HepG2 (cell line): ENCODE data around the gene JAZF1. TPM values are rescaled to one million over a fixed set of nuclear protein-coding genes. Genes with fewer than 3 reads are reported as not detected.

Experiments
- ATAC-seq: fragments of 200-7000 bp; cut with Tn5 transposase; 3 replicates; pipeline ENCODE4 v1.9.1; 2020; ENCODE audit warnings: mild to moderate bottlenecking, moderate library complexity
- BruUV-seq: library from RNA; stranded (reverse); fragments of 400-500 nt; replicated peaks from 2 replicates; lab custom pipeline; 2021; lab: Mats Ljungman, UMichigan
- CTCF ChIA-PET: fragments of 300-600 bp; formaldehyde crosslinking; extraction: SDS; loops from one replicate; lab custom pipeline; 2021; ENCODE audit warnings: low total read pairs, inconsistent platforms, low intra/inter-chr PET ratio; lab: Yijun Ruan, JAX
- POLR2A ChIA-PET: fragments of 350-600 bp; sonication (Branson Sonifier 250); formaldehyde crosslinking; loops from one replicate; lab custom pipeline; 2020; ENCODE audit warnings: antibody characterized with exemption, inconsistent platforms; lab: Yijun Ruan, JAX
- DNase-seq: peaks from one replicate; pipeline ENCODE4 v3.0.0-alpha.2; 2015; ENCODE audit warnings: low spot score
- FAIRE-seq: peaks from 3 replicates; lab custom pipeline; 2011; peaks lifted over from hg19 to GRCh38; lab: Jason Lieb, UNC
- H2AFZ ChIP-seq: one replicate; pipeline ENCODE4 v1.6.1; 2011; ENCODE audit warnings: low read length, inconsistent platforms
- H3K27ac ChIP-seq: fragments of 300-600 bp; 3 replicates; pipeline ENCODE4 v1.8.0; 2011; ENCODE audit warnings: mixed run types, mild to moderate bottlenecking, mixed read lengths, low read length, inconsistent platforms; ENCODE audit not compliant: insufficient read depth; ENCODE audit errors: extremely low read length
- H3K27me3 ChIP-seq, 2 experiments: fragments of 200-600 bp in 1 of 2; 2 replicates in 1 of 2; 3 replicates in 1 of 2; pipeline versions ENCODE4 v1.6.0 to v1.8.0; 2011; ENCODE audit warnings: low read length in 2 of 2, mild to moderate bottlenecking in 2 of 2, moderate library complexity in 2 of 2, inconsistent platforms in 1 of 2; ENCODE audit not compliant: insufficient read depth in 2 of 2, control insufficient read depth in 1 of 2
- H3K36me3 ChIP-seq, 2 experiments: fragments of 200-600 bp in 1 of 2; replicated peaks in 1 of 2; 2 replicates in 1 of 2; 3 replicates in 1 of 2; pipeline versions ENCODE4 v1.5.1 to v1.8.0; 2011; ENCODE audit warnings: low read length in 2 of 2, inconsistent platforms in 1 of 2; ENCODE audit not compliant: insufficient read depth in 2 of 2, control insufficient read depth in 1 of 2
- H3K4me1 ChIP-seq: 2 replicates; pipeline ENCODE4 v1.5.1; 2012; ENCODE audit warnings: low read length, inconsistent platforms; ENCODE audit not compliant: insufficient read depth
- H3K4me2 ChIP-seq: 2 replicates; pipeline ENCODE4 v1.6.0; 2011; ENCODE audit warnings: low read depth, low read length, inconsistent platforms
- H3K4me3 ChIP-seq, 3 experiments: fragments of 200-600 bp in 1 of 3; sonication (generic), shearing (Covaris generic) in 1 of 3; replicated peaks in 1 of 3; 2 replicates each; pipeline ENCODE4 v1.5.1; 2011 to 2016; ENCODE audit warnings: low read length in 3 of 3, inconsistent platforms in 2 of 3, low read depth in 2 of 3, mild to moderate bottlenecking in 2 of 3, control low read depth in 1 of 3, mixed read lengths in 1 of 3; ENCODE audit not compliant: insufficient read depth in 1 of 3
- H3K79me2 ChIP-seq: one replicate; pipeline ENCODE4 v1.6.1; 2011; ENCODE audit warnings: low read length, inconsistent platforms; ENCODE audit not compliant: insufficient read depth
- H3K9ac ChIP-seq: 2 replicates; pipeline ENCODE4 v1.6.0; 2011; ENCODE audit warnings: mild to moderate bottlenecking, low read depth, low read length, inconsistent platforms; ENCODE audit not compliant: insufficient read depth
- H3K9me3 ChIP-seq: 2 replicates; pipeline ENCODE4 v1.5.1; 2012; ENCODE audit warnings: mild to moderate bottlenecking, low read length
- H4K20me1 ChIP-seq: 2 replicates; pipeline ENCODE4 v1.6.0; 2011; ENCODE audit warnings: inconsistent platforms, mild to moderate bottlenecking, low read length, moderate library complexity; ENCODE audit not compliant: insufficient read depth
- KLF15 ChIP-seq: sonication (generic); formaldehyde crosslinking; IDR thresholded peaks from 2 replicates; pipeline ENCODE4 v1.8.1; 2023; ENCODE audit warnings: borderline replicate concordance, mild to moderate bottlenecking, inconsistent platforms, missing genetic modification reagents, mixed read lengths
- MXD4 ChIP-seq: IDR thresholded peaks from 2 replicates; pipeline ENCODE4 v1.6.1; 2016; ENCODE audit warnings: mild to moderate bottlenecking, missing biosample characterization, missing genetic modification reagents
- SMAD1 ChIP-seq: sonication (generic); formaldehyde crosslinking; IDR thresholded peaks from 2 replicates; pipeline ENCODE4 v1.4.0; 2020; ENCODE audit warnings: missing genetic modification reagents, low read depth, mild to moderate bottlenecking, borderline replicate concordance
- TIGD3 ChIP-seq: sonication (generic); formaldehyde crosslinking; IDR thresholded peaks from 2 replicates; pipeline ENCODE4 v1.5.1; 2020; ENCODE audit warnings: mild to moderate bottlenecking, missing genetic modification reagents, borderline replicate concordance
- ZHX2 ChIP-seq, 2 experiments: sonication (generic) in 1 of 2; formaldehyde crosslinking in 1 of 2; IDR thresholded peaks; 2 replicates each; pipeline versions ENCODE4 v1.6.1 to v1.9.0; 2014 to 2022; ENCODE audit warnings: antibody characterized with exemption in 1 of 2, borderline replicate concordance in 1 of 2, inconsistent platforms in 1 of 2, low read depth in 1 of 2, missing genetic modification reagents in 1 of 2
- ZMYM3 ChIP-seq: sonication (generic); formaldehyde crosslinking; IDR thresholded peaks from 2 replicates; pipeline ENCODE4 v1.5.1; 2020; ENCODE audit warnings: mild to moderate bottlenecking, missing genetic modification reagents
- ZNF230 ChIP-seq: sonication (generic); formaldehyde crosslinking; IDR thresholded peaks from 2 replicates; pipeline ENCODE4 v1.4.0; 2020; ENCODE audit warnings: mild to moderate bottlenecking, missing genetic modification reagents
- ZNF264 ChIP-seq: sonication (generic); formaldehyde crosslinking; IDR thresholded peaks from 2 replicates; pipeline ENCODE4 v1.4.0; 2020; ENCODE audit warnings: missing genetic modification reagents
- ZNF567 ChIP-seq: sonication (generic); formaldehyde crosslinking; IDR thresholded peaks from 2 replicates; pipeline ENCODE4 v1.8.1; 2023; ENCODE audit warnings: mild to moderate bottlenecking, missing genetic modification reagents, borderline replicate concordance
- ZSCAN29 ChIP-seq: sonication (generic); formaldehyde crosslinking; conservative IDR thresholded peaks from 2 replicates; pipeline ENCODE4 v1.4.0; 2020; ENCODE audit warnings: mild to moderate bottlenecking, missing genetic modification reagents
- WGBS: methylation state at CpG from one replicate; pipeline ENCODE4 v1.1.6; 2017; ENCODE audit warnings: low lambda C conversion rate; 5-methylcytosine and 5-hydroxymethylcytosine counted together
- in situ Hi-C: cut with HindIII; loops from 2 replicates; pipeline ENCODE4 v1.10.0; 2017; ENCODE audit warnings: low pct_unique_long_range_greater_than_20kb; ENCODE audit not compliant: extremely low pct_ligation_motif_present
- intact Hi-C: fragments of 100-400 bp; cut with micrococcal nuclease; formaldehyde crosslinking; loops from one replicate; pipeline ENCODE4 v1.10.0; 2022; ENCODE audit not compliant: unreplicated experiment
- polyA plus RNA-seq, 8 experiments: library from polyadenylated mRNA; depleted of rRNA in 3 of 8; stranded (reverse) in 7 of 8; unstranded in 1 of 8; fragments of >200 nt; fragmentation: Illumina TruSeq in 4 of 8; extraction: Trizol in 4 of 8; gene quantifications; 2 replicates each; pipeline versions ENCODE4 v1.2.1 to v1.2.3, GENCODE V29; 2011 to 2016; ENCODE audit warnings: low read depth in 4 of 8, missing spikeins in 1 of 8, mixed read lengths in 1 of 8; ENCODE audit not compliant: insufficient read depth in 1 of 8
- total RNA-seq, 5 experiments: library from RNA; depleted of rRNA; stranded (reverse); fragments of >200 nt; fragmentation: Illumina TruSeq; extraction: Trizol; gene quantifications; 2 replicates each; pipeline ENCODE4 v1.2.3, GENCODE V29; 2016; ENCODE audit warnings: low read depth in 1 of 5

JAZF1 gene
- total and polyA plus RNA-seq, 2 of the 13 experiments (the other 11 are each of a cell fraction or from before 2014, with no cell fraction given): not detected

- no peaks in the 10 kb centered on the region for H3K36me3 ChIP-seq
- FAIRE-seq: no peak
- TF ChIP-seq ZNF264 (CRISPR knock-in tag): no peak
- TF ChIP-seq ZSCAN29 (CRISPR knock-in tag): no peak
- TF ChIP-seq MXD4: no peak
- TF ChIP-seq TIGD3 (CRISPR knock-in tag): no peak
- TF ChIP-seq ZMYM3: no peak
- TF ChIP-seq SMAD1 (CRISPR knock-in tag): no peak
- TF ChIP-seq ZNF230 (CRISPR knock-in tag): no peak
- no peak for TF ChIP-seq KLF15
- no peak for TF ChIP-seq ZHX2 (IDR thresholded peaks at IDR 0.05; ENCODE audit: low read depth)
- TF ChIP-seq ZHX2 (CRISPR knock-in tag; IDR thresholded peaks at IDR 0.05; ENCODE audit: borderline replicate concordance): no peak
- no peak for TF ChIP-seq ZNF567 (CRISPR knock-in tag)
- no peak for ATAC-seq
- H3K79me2 ChIP-seq: no peaks in the 10 kb centered on the region
- in situ Hi-C loops (no loop called here), intact Hi-C loops (no loop called here)
- BruUV-seq: no TSS peak
- peaks cover 7% of the 10 kb centered on the region for H3K4me1 ChIP-seq
- no peak overlapping the region for H3K4me3 ChIP-seq
- H3K4me2 ChIP-seq: no peak overlapping the region
- H3K9me3 ChIP-seq: no peaks in the 10 kb centered on the region
- H3K27ac ChIP-seq: no peak overlapping the region
- 26% methylated on average over 4 of the region's 4 CpGs for WGBS
- H4K20me1 ChIP-seq: no peaks in the 10 kb centered on the region
- no peaks in the 10 kb centered on the region for H3K27me3 ChIP-seq
- CTCF ChIA-PET: no interaction called here
- no peak for DNase-seq
- POLR2A ChIA-PET: no interaction called here
- no peak overlapping the region for H2AFZ ChIP-seq
- H3K9ac ChIP-seq: no peak overlapping the region
These were observed 45.0 kb upstream of the JAZF1 start for GRCh38 chr7:28225576-28225975.
